Activated CD8-positive, alpha-beta memory T cell treated with anti-CD3 and anti-CD28 coated beads, Interleukin-2, amount 50 U/mL, for 4 hours (primary cell): ENCODE results near the gene RASD2.
"Not testable (repeated sequence)": the region's sequence is repeated elsewhere in the genome, so short reads cannot be mapped to it uniquely, and the experiment has no call there.

Experiments
- DNase-seq: peaks from one replicate; pipeline ENCODE4 v3.0.0-alpha.2; 2020

RASD2 gene

DNA sequence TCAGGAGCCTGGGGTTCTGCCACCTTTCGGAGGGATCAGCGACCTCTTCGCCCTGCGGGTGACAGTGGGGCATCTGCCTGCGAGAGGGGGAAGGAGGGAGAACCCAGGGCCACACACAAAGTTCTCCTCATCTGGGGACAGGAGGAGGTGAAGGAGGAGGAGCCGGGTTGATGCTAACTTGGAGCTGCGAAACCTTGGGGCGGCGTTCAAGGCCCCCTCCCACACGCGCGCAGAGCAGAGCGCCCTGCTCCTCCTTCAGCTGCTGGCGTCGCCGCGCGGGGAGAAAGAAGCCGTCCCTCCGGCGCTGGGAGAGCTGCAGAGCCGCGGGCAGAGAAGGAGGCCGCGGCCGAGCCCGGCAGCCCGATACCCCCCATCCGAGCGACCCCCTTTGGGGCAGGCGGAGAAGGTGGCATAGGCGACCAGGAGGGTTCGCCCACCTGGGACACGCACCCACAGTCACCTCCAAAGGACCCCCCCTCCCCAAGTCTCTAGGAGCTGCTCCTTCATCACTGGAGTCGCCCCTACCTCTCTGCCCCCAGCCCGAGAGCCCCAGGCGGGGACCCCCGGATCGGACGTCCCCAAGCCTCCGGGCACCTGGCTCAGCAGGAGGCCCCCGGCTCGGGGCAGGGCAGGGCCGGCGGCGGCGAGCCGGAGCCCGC is at the start of gene RASD2:
Gene RASD2 (plus strand): TSS at position 237 of the 659 bp plus-strand sequence. CDS start 5,979 bp downstream, outside the sequence.
- DNase-seq: no peak

GRCh38 chr22:35491061-35491907 is 49.3 kb upstream of the RASD2 start:
- DNase-seq: not testable (repeated sequence)

- no peak for DNase-seq
Measured at GRCh38 chr22:35491908-35492380, 48.7 kb upstream of the RASD2 start.

DNA sequence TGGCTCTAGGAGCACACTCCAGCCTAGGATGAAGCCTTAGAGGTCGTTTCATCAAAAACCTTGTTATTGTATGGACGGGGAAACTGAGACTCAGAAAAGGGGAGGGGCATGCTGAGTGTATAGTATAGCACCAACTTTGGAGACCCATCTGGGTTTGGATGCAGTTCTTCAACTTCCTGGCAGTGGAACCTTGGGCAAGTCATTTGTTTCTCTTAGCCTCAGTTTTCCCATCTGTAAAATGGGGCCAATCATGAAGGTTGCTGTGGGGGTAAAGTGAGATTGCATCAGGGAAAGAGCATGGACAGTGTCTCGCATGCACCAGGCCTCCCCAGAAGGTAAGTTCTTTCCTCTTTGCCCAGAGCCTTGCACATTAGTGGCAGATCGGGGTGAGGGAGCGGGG is 47.6 kb upstream of the RASD2 start:
- DNase-seq: no peak

- not testable (repeated sequence) for DNase-seq
Measured at GRCh38 chr22:35495711-35496110, 44.9 kb upstream of the RASD2 start.

DNA sequence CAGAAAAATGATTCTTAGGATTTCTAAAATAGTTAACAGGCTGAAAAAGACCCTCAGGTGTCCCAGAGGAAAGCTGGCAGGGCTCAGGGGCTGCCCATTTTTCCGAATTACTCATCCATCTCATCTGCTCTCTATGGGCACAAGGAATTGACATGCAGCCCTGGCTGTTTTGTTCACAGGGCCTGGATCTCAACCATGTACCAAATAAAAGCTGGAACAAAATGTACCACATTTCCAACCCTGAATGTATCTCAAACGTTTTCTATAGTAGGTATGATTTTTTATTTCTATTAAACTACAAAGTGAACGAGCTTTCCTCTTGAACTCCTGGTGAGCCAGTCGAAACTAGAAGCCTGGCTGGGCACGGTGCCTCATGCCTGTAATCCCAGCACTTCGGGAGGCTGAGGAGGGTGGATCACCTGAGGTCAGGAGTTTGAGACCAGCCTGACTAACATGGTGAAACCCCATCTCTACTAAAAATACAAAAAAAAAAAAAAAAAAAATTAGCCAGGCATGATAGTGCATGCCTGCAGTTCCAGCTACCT is 43.8 kb upstream of the RASD2 start:
- DNase-seq: no peak

GRCh38 chr22:35498026-35498800 is 42.4 kb upstream of the RASD2 start:
- no peak for DNase-seq

- DNase-seq: no peak
Measured at GRCh38 chr22:35502836-35503235, 37.8 kb upstream of the RASD2 start.

DNA sequence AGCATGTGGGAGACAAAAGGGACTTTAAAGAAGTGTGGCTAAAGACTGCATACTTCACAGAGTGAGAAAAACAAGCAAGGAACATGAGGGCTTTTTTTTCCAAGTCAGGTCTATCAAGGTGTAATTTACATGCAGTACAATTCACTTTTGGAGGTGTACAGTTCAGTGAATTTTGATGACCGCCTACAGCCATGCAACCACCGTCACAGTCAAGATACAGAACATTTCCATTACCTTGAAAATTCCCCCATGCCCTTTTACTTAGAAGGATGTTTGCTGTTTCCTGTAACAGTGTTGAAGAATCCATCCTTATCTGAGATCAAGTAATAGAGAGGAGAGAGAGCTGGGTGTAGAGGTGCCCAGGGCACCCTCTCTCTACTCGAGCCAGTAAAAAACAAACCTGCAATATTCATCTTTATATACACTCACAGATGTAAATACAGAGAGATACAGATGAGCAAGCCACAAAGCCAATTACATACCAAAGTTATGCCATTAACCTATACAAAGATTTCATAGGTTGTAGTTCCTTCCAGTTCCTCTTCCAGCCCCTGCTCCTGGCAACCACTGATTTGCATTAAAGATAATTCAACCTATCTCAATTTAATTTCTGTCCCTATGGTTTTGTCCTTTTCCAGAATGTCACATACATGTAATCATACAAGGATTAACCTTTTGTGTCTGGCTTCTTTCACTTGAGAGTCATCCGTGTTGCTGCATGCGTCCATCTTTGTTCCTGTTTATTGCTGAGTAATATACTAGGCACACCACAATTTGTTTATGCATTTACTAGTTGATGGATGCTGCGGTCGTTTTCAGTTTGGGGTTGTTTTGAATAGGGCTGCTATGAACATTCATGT is 35.0 kb upstream of the RASD2 start:
- DNase-seq: no peak

- DNase-seq: no peak
Measured at GRCh38 chr22:35506259-35506570, 34.4 kb upstream of the RASD2 start.

DNA sequence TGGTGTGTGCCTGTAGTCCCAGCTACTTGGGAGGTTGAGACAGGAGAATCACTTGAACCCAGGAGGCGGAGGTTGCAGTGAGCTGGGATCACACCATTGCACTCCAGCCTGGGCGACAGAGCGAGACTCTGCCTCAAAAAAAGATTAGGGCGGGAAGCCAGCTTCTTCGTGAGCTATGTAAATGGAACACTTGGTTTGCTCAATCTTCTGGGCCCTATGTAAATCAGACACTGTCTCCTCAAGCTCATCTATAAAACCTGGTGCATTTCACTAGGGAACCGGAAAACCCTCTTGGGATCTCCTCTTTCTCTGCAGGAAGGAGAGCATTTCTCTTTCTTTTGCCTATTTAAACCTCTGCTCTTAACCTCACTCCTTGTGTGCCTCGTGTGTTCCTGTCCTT is 32.8 kb upstream of the RASD2 start:
- DNase-seq: not testable (repeated sequence)

DNA sequence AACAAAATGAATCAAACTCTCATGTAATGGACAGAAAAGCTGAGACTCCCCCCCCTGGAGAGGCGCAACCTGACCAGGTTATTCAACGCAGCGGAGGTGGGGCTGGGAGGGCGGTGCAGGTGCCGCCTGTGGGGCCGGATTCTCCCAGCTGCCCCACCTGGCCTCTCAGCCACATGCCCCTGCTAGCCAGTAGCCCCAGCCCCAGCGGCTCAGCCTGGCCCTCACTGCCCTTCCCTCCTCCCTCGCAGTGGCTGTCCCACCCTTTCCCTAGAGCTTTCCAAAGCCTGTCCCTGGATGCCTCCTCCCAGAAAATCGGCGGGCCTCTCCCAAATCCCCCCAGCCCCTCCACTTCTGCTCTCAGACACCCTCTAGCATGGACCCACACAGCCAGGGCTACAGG is 31.2 kb upstream of the RASD2 start:
- DNase-seq: no peak

DNA sequence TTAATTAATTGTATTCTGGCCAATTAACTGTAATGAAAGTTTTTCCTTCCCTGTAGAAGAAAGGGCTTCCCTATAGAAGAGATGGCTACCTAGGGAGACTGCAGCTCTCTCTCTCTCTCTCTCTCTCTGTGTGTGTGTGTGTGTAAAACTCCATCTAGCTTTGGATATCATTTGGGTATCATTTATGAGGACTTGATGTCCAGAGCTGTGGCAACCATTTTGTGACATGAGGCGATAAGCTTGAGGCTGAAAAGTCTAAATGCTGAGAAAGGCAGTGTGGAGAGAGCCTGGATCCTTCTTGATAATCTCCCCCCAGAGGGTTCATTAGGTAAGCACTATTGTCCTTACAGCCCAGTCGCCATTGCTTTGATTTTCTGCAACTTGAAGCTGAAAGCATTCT is 30.7 kb upstream of the RASD2 start:
- no peak for DNase-seq

GRCh38 chr22:35510481-35510934 is 30.1 kb upstream of the RASD2 start:
- DNase-seq: no peak

DNA sequence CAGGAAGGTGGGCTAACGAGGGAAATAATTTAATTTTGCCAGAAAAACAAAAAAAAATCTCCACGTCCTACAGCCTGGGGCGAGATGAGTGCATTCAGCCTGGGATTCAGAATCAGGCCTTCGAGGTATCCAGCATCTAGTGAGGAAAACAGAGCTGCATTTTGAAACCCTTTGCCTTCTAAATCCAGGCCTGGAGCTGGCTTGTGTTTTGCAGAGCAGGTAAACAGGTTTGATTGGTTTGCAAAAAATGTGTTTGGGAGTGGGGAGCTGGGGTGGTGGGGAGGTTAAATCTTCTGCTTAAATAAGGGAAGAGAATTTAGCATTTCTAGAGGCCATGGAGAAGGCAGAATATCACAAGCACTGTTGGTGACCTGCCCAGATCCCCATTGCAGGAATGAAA is 29.7 kb upstream of the RASD2 start:
- no peak for DNase-seq

DNA sequence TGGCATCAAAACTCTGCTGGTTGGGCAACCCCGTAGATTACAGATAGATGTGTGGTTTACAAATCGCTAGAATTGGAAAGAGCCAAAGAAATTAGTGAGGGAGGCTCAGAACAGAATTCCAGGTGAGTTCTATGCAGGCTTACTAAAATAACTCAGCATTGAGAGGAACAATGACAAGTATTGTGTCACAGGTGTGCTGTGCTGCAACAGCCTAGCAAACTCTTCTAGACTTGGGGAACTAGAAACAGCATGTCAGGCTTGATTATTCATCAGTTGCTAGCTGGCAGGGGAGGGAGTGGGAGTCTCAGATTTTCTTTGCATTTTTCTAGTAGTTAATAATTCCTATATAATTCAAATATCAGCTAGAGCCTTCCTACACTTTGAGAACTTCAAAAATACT is 26.3 kb upstream of the RASD2 start:
- no peak for DNase-seq

DNA sequence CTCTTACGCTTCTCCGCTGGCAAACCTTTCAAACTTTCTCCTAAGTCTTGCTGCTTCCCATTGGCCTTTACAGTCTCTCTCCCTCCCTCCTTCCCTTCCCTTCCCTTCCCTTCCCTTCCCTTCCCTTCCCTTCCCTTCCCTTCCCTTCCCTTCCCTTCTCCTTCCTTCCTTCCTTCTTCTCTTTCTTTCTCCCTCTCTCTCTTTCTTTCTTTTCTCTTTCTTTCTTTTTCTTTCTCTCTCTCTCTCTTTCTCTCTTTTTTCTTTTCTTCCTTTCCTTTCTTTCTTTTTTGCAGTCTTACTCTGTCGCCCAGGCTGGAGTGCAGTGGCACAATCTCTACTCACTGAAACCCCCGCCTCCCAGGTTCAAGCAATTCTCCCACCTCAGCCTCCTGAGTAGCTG is 24.7 kb upstream of the RASD2 start:
- DNase-seq: not testable (repeated sequence)

DNA sequence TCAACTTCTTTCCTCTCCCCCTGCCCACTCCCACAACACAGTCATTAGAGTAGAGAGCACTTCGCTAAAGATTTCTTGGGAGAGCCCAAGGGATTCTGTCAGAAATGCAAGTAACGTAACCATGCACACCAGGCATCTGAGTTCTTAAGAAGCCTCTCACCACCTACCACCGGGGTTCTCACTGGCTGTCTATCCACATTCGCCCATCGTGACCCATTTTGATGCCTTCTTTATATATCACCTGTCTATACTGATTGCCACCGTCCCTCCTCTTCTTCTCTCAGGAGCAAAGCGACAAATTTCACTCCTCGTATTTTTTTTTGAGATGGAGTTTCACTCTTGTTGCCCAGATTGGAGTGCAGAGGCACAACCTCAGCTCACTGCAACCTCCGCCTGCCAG is 23.9 kb upstream of the RASD2 start:
- DNase-seq: no peak

DNA sequence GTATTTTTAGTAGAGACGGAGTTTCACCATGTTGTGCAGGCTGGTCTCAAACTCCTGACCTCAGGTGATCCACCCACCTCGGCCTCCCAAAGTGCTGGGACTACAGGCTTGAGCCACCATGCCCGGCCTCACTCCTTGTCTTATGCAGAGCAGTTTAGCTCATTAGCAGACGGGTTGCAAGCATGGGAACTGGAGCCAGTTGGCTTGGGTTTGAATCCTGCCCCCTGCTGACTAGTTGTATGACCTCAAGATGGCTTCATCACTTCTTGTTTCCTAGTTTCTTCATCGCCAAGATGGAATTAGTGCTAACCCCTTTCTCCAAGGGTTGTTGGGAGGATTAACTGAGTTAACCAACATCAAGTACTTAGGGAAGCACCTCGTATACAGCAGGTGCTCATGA is 23.4 kb upstream of the RASD2 start:
- DNase-seq: no peak

- DNase-seq: no peak
Measured at GRCh38 chr22:35517769-35518530, 22.7 kb upstream of the RASD2 start.

- no peak for DNase-seq
Measured at GRCh38 chr22:35518811-35519210, 21.8 kb upstream of the RASD2 start.
